AG04449 (cell line): ENCODE measurements around the gene UBR4.

ENCODE experiments used
- CTCF ChIA-PET: fragments of 350-600 bp; formaldehyde crosslinking; extraction: SDS; loops from one replicate; lab custom pipeline; 2021; ENCODE audit warnings: antibody characterized with exemption; lab: Yijun Ruan, JAX
- POLR2A ChIA-PET: fragments of 400-600, 350-600 bp; formaldehyde crosslinking; extraction: SDS; loops from one replicate; lab custom pipeline; 2020; ENCODE audit warnings: antibody characterized with exemption, inconsistent platforms; lab: Yijun Ruan, JAX
- DNase-seq: peaks from one replicate; pipeline ENCODE4 v3.0.0-alpha.2; 2010; ENCODE audit warnings: low read depth, low spot score
- H3K4me3 ChIP-seq: 2 replicates; pipeline ENCODE4 v1.5.1; 2011; ENCODE audit warnings: low read depth, mild to moderate bottlenecking, control low read depth, low read length
- CTCF ChIP-seq: IDR thresholded peaks from one replicate; pipeline ENCODE4 v1.5.1; 2011; ENCODE audit warnings: mild to moderate bottlenecking, moderate library complexity, low read length, control low read depth, inconsistent platforms; ENCODE audit not compliant: insufficient read depth; ENCODE audit errors: missing control alignments

Gene UBR4

DNA sequence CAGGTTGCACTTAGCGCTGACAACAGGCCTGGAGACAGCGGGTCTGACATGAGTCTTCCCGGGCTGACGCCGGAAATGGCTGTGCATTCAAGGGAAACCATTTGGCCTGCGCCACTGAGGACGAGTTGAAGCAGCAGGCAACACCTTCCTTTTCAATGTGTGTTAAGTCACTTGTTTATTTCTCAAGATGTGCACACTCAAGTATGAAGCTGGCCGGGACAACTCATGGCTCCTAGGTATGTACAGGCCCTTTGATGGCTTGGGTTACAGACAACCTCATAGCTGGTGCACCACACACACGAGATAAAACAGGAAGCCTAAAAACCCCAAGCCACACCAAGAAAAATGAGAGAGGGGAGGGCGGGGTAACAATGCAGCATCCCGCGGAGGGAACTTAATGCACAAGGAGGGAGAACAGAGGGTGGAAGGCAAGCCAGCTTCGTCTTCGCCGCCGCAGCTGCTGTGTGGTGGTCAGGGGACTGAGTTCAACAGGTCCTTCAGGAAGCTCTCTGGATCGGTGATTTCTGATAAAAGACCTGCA, 135.6 kb downstream of the UBR4 start:
- ChIA-PET CTCF (interaction anchor here (1.1 to 10.5 kb wide), 3 partner anchors 160 to 191 kb away, joined by 3 to 86 read pairs (median 85); no protein-coding TSS in a partner anchor), POLR2A (interaction anchor here (0.6 kb wide), 1 partner anchor 1826 kb away, joined by 4 read pairs; no protein-coding TSS in a partner anchor)
- no peak overlapping the region for H3K4me3 ChIP-seq
- DNase-seq, result no peak
- TF ChIP-seq CTCF, result no peak

GRCh38 chr1:19073311-19074186, 136.5 kb downstream of the UBR4 start:
- POLR2A ChIA-PET, result no interaction called here

GRCh38 chr1:19072285-19072981, 137.6 kb downstream of the UBR4 start:
- no peak overlapping the region for H3K4me3 ChIP-seq
- TF ChIP-seq CTCF, result no peak
- ChIA-PET CTCF (interaction anchor here (0.9 to 10.5 kb wide), 11 partner anchors 10 to 188 kb away, joined by 3 to 86 read pairs (median 5); no protein-coding TSS in a partner anchor), POLR2A (no interaction called here)
- no peak for DNase-seq

More at GRCh38 chr1:19073311-19074186, 136.5 kb downstream of the UBR4 start:
- no peak for TF ChIP-seq CTCF
- CTCF ChIA-PET, result interaction anchor here (0.9 to 10.5 kb wide), 5 partner anchors 9 to 167 kb away, joined by 4 to 86 read pairs (median 5); no protein-coding TSS in a partner anchor
- no peak overlapping the region for H3K4me3 ChIP-seq
- DNase-seq, result no peak

DNA sequence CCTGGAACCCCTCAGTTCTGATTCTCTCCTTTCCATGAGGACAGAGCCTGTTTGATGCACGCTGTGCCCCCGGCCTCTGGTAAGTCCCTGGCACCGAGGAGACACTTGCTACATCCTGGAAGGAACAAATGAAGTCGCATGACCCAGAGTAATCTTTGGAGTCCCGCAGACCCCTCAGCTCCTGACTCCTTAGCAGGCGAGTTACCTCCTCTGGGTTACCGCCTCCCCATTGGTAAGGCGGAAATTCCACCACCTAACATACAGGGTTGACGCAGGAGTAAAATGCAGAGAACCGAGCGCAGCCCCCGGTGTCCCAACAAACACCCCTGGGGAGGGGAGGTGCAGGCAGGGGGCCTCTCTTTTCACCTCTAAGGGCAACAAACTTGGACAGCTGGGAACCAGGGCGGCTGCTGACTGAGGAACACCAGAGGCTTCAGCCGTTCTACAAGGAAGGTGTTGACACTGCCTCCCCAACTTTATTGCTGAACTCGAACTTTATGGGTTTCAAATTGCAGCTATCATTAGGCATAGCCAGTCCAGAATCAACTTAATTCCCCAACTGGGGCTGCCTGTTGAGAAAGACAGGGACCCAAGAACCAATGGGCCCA, 138.3 kb downstream of the UBR4 start:
- DNase-seq, result no peak
- no peak overlapping the region for H3K4me3 ChIP-seq
- POLR2A ChIA-PET, result no interaction called here
- no peak for TF ChIP-seq CTCF
- CTCF ChIA-PET, result interaction anchor here (0.7 to 10.5 kb wide), 13 partner anchors 11 to 188 kb away, joined by 3 to 86 read pairs (median 5); no protein-coding TSS in a partner anchor

GRCh38 chr1:19070891-19071621, 139.0 kb downstream of the UBR4 start:
- ChIA-PET CTCF (interaction anchor here (0.7 to 2.8 kb wide), 11 partner anchors 13 to 187 kb away, joined by 3 to 12 read pairs (median 3); no protein-coding TSS in a partner anchor), POLR2A (no interaction called here)
- TF ChIP-seq CTCF, result no peak
- no peak for DNase-seq
- no peak overlapping the region for H3K4me3 ChIP-seq
